Heart right ventricle (tissue), 16 donors: ENCODE data around the gene LHX2. TPM values are rescaled to one million over a fixed set of nuclear protein-coding genes. Genes with fewer than 3 reads are reported as not detected.

Experiments
- ATAC-seq, 8 donors: fragments of 200-7000 bp; cut with Tn5 transposase; one replicate each; pipeline ENCODE4 v1.9.1; 2020; ENCODE audit warnings: mild to moderate bottlenecking in 8 of 8, moderate library complexity in 8 of 8, moderate number of reproducible peaks in 1 of 8
- DNase-seq, 2 donors: peaks; one replicate each; pipeline ENCODE4 v3.0.0-alpha.2; 2020
- H3K27ac ChIP-seq, 10 donors: fragments of 200-600 bp; sonication (generic) in 2 of 10; one replicate each; pipeline versions ENCODE4 v1.5.0 to v1.8.0; 2020 to 2022; ENCODE audit warnings: mild to moderate bottlenecking in 3 of 10
- H3K27me3 ChIP-seq, 7 donors: fragments of 200-600 bp; one replicate each; pipeline ENCODE4 v1.8.0; 2021 to 2022; ENCODE audit warnings: mild to moderate bottlenecking in 2 of 7
- H3K36me3 ChIP-seq, 9 donors: fragments of 200-600 bp; sonication (generic) in 1 of 9; one replicate each; pipeline versions ENCODE4 v1.5.0 to v1.8.0; 2020 to 2022; ENCODE audit warnings: mild to moderate bottlenecking in 2 of 9
- H3K4me1 ChIP-seq, 9 donors: fragments of 200-600 bp; sonication (generic) in 1 of 9; one replicate each; pipeline versions ENCODE4 v1.5.0 to v1.8.0; 2020 to 2022; ENCODE audit warnings: mild to moderate bottlenecking in 4 of 9
- H3K4me3 ChIP-seq, 10 donors: fragments of 200-600 bp; sonication (generic) in 2 of 10; one replicate each; pipeline versions ENCODE4 v1.5.0 to v1.8.0; 2020 to 2022; ENCODE audit warnings: mild to moderate bottlenecking in 7 of 10, moderate library complexity in 2 of 10
- H3K9me3 ChIP-seq, 11 donors: fragments of 200-600 bp in 10 of 11; sonication (generic) in 2 of 11; one replicate each; pipeline versions ENCODE4 v1.5.0 to v1.8.0; 2013 to 2022; ENCODE audit warnings: mild to moderate bottlenecking in 2 of 11, control low read depth in 1 of 11, moderate library complexity in 1 of 11
- CTCF ChIP-seq, 9 donors: fragments of 200-600 bp; sonication (generic) in 2 of 9; IDR thresholded peaks; one replicate each; pipeline versions ENCODE4 v1.5.0 to v1.8.0; 2021 to 2022; ENCODE audit warnings: antibody characterized with exemption in 9 of 9, mild to moderate bottlenecking in 5 of 9, moderate library complexity in 1 of 9
- WGBS, 2 donors: extraction: QIAGEN DNeasy Blood & Tissue Kit; methylation state at CpG; one replicate each; pipeline ENCODE4 v1.1.7; 2013; ENCODE audit warnings: inconsistent platforms in 1 of 2; 5-methylcytosine and 5-hydroxymethylcytosine counted together
- intact Hi-C, 10 donors: fragments of 100-400 bp; cut with DNase I; formaldehyde crosslinking; loops; one replicate each; pipeline versions ENCODE4 v1.11.1 to v1.14.2; 2022
- polyA plus RNA-seq, 2 donors: library from polyadenylated mRNA; stranded (reverse); fragments of 200-250 nt; gene quantifications; one replicate each; pipeline ENCODE4 v1.2.3, GENCODE V29; 2013
- total RNA-seq, 10 donors: library from RNA; stranded (reverse); fragmentation: NEBNext Ultra II Directional in 3 of 10; extraction: Animal tissue kit (Norgen Biotek cat#: 25700) in 3 of 10; gene quantifications; one replicate each; pipeline versions ENCODE4 v1.2.1 to v1.2.4, GENCODE V29; 2021 to 2023
- donor health status: Arrhythmogenic right ventricular cardiomyopathy.
- donor health status: ischemic (EF 13 %, LVEDD 7.1; RV severe dilation, severe dysfunction).
- donor health status: healthy with polysubstance abuse.
- donor health status: DM: no; HTN: yes; CAD: no.
- donor health status: DM: no; HTN: no; CAD: no.
- donor health status: ischemic (EF 25% LVEDD 6.9; RV normal size, moderate dysfunction).
- donor health status: ischemic (EF 25% LVEDD 5.7; RV mildly dilated, moderate dysfunction).
- donor health status: healthy.
- donor health status: DM: yes; HTN: yes; CAD: no.
- donor health status: Ischemic cardiomyopathy.
- donor health status: ischemic (EF 35%, LVEDD 5.7; RV mildly dilated, moderate dysfunction).
- donor health status: nonischemic (EF 11% LVEDD 7.7; RV severe dilation, severe dysfunction).
- donor health status: DM: yes; HTN: yes; CAD: no.
- donor health status: PGD.
- donor health status: ischemic (EF 29% LVEDD 5.4; RV normal size, mild dysfunction).
- donor health status: nonischemic (EF 23%, LVEDD 6.1; RV moderate dilation, normal function).

LHX2 gene
- total and polyA plus RNA-seq, 12 donors: 0.19 to 0.42 (median 0.37) TPM; not detected in 7

GRCh38 chr9:124030969-124031451 lies 19.4 kb downstream of the LHX2 start:
- ATAC-seq: no peak
- no peak overlapping the region for H3K27ac ChIP-seq
- peaks cover 0 to 5% (median 0%) of the 10 kb centered on the region in 9 donors for H3K4me1 ChIP-seq
- no peak for TF ChIP-seq CTCF (IDR thresholded peaks at IDR 0.05)
- no peaks in the 10 kb centered on the region for H3K36me3 ChIP-seq
- no peak for DNase-seq
- intact Hi-C loops: loop anchor here in 2 of 10 donors (10.0 kb wide), 2 partner anchors 306 to 626 kb away; no protein-coding TSS in a partner anchor
- no peak overlapping the region for H3K4me3 ChIP-seq
- H3K27me3 ChIP-seq: peaks cover 0 to 85% (median 73%) of the 10 kb centered on the region in 7 donors
- no peaks in the 10 kb centered on the region for H3K9me3 ChIP-seq
- WGBS, 2 donors: 75 to 81% methylated on average over 16 of the region's 16 CpGs

GRCh38 chr9:124032247-124032646 lies 20.7 kb downstream of the LHX2 start:
- Histone ChIP-seq H3K4me3 (no peak overlapping the region), H3K27me3 (peaks cover 0 to 89% (median 74%) of the 10 kb centered on the region in 7 donors), H3K27ac (no peak overlapping the region), H3K4me1 (peaks cover 0 to 5% (median 0%) of the 10 kb centered on the region in 9 donors), H3K9me3 (no peaks in the 10 kb centered on the region), H3K36me3 (no peaks in the 10 kb centered on the region)
- intact Hi-C loops: loop anchor here in 2 of 10 donors (10.0 kb wide), 2 partner anchors 307 to 627 kb away; no protein-coding TSS in a partner anchor
- ATAC-seq: no peak
- WGBS, 2 donors: 15 to 29% methylated on average over 24 of the region's 24 CpGs
- no peak for DNase-seq
- TF ChIP-seq CTCF (IDR thresholded peaks at IDR 0.05): no peak

- intact Hi-C loops: loop anchor here in 2 of 10 donors (10.0 kb wide), 2 partner anchors 309 to 629 kb away; no protein-coding TSS in a partner anchor
- no peaks in the 10 kb centered on the region for H3K9me3 ChIP-seq
- no peaks in the 10 kb centered on the region for H3K36me3 ChIP-seq
- ATAC-seq (no peak), DNase-seq (no peak)
- no peak overlapping the region for H3K27ac ChIP-seq
- no peak overlapping the region for H3K4me3 ChIP-seq
- WGBS, 2 donors: 77 to 89% methylated on average over 5 of the region's 5 CpGs
- peaks cover 0 to 90% (median 78%) of the 10 kb centered on the region in 7 donors for H3K27me3 ChIP-seq
- peaks cover 0 to 5% (median 0%) of the 10 kb centered on the region in 9 donors for H3K4me1 ChIP-seq
- TF ChIP-seq CTCF (IDR thresholded peaks at IDR 0.05): no peak
Measured at GRCh38 chr9:124033348-124033747, 21.8 kb downstream of the LHX2 start.

- no peaks in the 10 kb centered on the region for H3K9me3 ChIP-seq
- TF ChIP-seq CTCF (IDR thresholded peaks at IDR 0.05): no peak
- ATAC-seq (no peak), DNase-seq (no peak)
- intact Hi-C loops: loop anchor here in 2 of 10 donors (10.0 kb wide), 2 partner anchors 309 to 629 kb away; no protein-coding TSS in a partner anchor
- no peaks in the 10 kb centered on the region for H3K36me3 ChIP-seq
- peaks cover 0 to 5% (median 0%) of the 10 kb centered on the region in 9 donors for H3K4me1 ChIP-seq
- no peak overlapping the region for H3K4me3 ChIP-seq
- 90 to 92% methylated on average over 3 of the region's 3 CpGs for WGBS, 2 donors
- no peak overlapping the region for H3K27ac ChIP-seq
- H3K27me3 ChIP-seq: peaks cover 0 to 95% (median 74%) of the 10 kb centered on the region in 7 donors
Measured at GRCh38 chr9:124033967-124034366, 22.4 kb downstream of the LHX2 start.
